Breast epithelium (tissue), 4 donors: ENCODE measurements around the gene FEV. TPM values are rescaled to one million over a fixed set of nuclear protein-coding genes. Genes with fewer than 3 reads are reported as not detected.

Source experiments
- DNase-seq, 2 donors: peaks; one replicate each; pipeline ENCODE4 v3.0.0-alpha.2; 2019; ENCODE audit warnings: low spot score in 2 of 2
- H3K27ac ChIP-seq, 2 donors: fragments of 200-600 bp; sonication (generic) in 1 of 2; one replicate each; pipeline ENCODE4 v1.5.1; 2016 to 2019; ENCODE audit warnings: mild to moderate bottlenecking in 1 of 2
- H3K27me3 ChIP-seq, 2 donors: fragments of 200-600 bp; sonication (generic) in 1 of 2; one replicate each; pipeline versions ENCODE4 v1.5.1 to v1.6.0; 2017 to 2019; ENCODE audit warnings: control low read depth in 1 of 2, mild to moderate bottlenecking in 1 of 2
- H3K36me3 ChIP-seq: fragments of 200-600 bp; one replicate; pipeline ENCODE4 v1.5.1; 2019
- H3K4me1 ChIP-seq, 2 donors: fragments of 200-600 bp; sonication (generic); one replicate each; pipeline ENCODE4 v1.5.1; 2016 to 2019; ENCODE audit warnings: control low read depth in 1 of 2
- H3K4me3 ChIP-seq, 3 donors: fragments of 200-600 bp; sonication (generic); 1 replicate in 2 of 3; 2 replicates in 1 of 3; pipeline ENCODE4 v1.5.1; 2016 to 2019; ENCODE audit warnings: mild to moderate bottlenecking in 3 of 3, moderate library complexity in 2 of 3
- H3K9me3 ChIP-seq, 2 donors: fragments of 200-600 bp; sonication (generic) in 1 of 2; one replicate each; pipeline ENCODE4 v1.5.1; 2016 to 2019; ENCODE audit warnings: control low read depth in 1 of 2
- POLR2A ChIP-seq: fragments of 450-650 bp; IDR thresholded peaks from one replicate; pipeline ENCODE4 v1.6.1; 2016; ENCODE audit warnings: antibody characterized with exemption, mild to moderate bottlenecking, moderate library complexity
- POLR2AphosphoS5 ChIP-seq, 3 donors: sonication (generic); formaldehyde crosslinking; IDR thresholded peaks; one replicate each; pipeline ENCODE4 v1.6.1; 2017; ENCODE audit warnings: antibody characterized with exemption in 3 of 3
- intact Hi-C: fragments of 100-400 bp; cut with DNase I; formaldehyde crosslinking; loops from one replicate; pipeline ENCODE4 v1.15.1; 2023; ENCODE audit warnings: low total_unique reads
- total RNA-seq, 3 donors: library from RNA; depleted of rRNA; stranded (reverse); fragments of >200 nt; gene quantifications; one replicate each; pipeline ENCODE4 v1.1.0, GENCODE V29; 2016
- TF ChIP-seq, protein P1 (sequence below), 3 donors: fragments of 450-650 bp; IDR thresholded peaks; one replicate each; pipeline ENCODE4 v1.5.1; 2016 to 2017; ENCODE audit warnings: antibody characterized with exemption in 3 of 3, mild to moderate bottlenecking in 3 of 3, moderate library complexity in 3 of 3

Gene FEV
- total RNA-seq, 3 donors from 2014 or later = not detected

- no peak for DNase-seq
- H3K27ac ChIP-seq = no peak overlapping the region
- H3K27me3 ChIP-seq = peaks cover 0 to 30% of the 10 kb centered on the region in 2 donors
- intact Hi-C loops = loop anchor here (10.0 kb wide), 1 partner anchor 116 kb away; no protein-coding TSS in a partner anchor
- no peaks in the 10 kb centered on the region for H3K4me1 ChIP-seq
- H3K9me3 ChIP-seq = no peaks in the 10 kb centered on the region
- no peak overlapping the region for H3K4me3 ChIP-seq
- TF ChIP-seq POLR2AphosphoS5 (IDR thresholded peaks at IDR 0.05) (no peak), POLR2A (no peak)
- TF ChIP-seq, protein P1, sequence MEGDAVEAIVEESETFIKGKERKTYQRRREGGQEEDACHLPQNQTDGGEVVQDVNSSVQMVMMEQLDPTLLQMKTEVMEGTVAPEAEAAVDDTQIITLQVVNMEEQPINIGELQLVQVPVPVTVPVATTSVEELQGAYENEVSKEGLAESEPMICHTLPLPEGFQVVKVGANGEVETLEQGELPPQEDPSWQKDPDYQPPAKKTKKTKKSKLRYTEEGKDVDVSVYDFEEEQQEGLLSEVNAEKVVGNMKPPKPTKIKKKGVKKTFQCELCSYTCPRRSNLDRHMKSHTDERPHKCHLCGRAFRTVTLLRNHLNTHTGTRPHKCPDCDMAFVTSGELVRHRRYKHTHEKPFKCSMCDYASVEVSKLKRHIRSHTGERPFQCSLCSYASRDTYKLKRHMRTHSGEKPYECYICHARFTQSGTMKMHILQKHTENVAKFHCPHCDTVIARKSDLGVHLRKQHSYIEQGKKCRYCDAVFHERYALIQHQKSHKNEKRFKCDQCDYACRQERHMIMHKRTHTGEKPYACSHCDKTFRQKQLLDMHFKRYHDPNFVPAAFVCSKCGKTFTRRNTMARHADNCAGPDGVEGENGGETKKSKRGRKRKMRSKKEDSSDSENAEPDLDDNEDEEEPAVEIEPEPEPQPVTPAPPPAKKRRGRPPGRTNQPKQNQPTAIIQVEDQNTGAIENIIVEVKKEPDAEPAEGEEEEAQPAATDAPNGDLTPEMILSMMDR (IDR thresholded peaks at IDR 0.05) = no peak
- H3K36me3 ChIP-seq = no peaks in the 10 kb centered on the region
Observed at GRCh38 chr2:219028996-219029828, 44.2 kb upstream of the FEV start.

DNA sequence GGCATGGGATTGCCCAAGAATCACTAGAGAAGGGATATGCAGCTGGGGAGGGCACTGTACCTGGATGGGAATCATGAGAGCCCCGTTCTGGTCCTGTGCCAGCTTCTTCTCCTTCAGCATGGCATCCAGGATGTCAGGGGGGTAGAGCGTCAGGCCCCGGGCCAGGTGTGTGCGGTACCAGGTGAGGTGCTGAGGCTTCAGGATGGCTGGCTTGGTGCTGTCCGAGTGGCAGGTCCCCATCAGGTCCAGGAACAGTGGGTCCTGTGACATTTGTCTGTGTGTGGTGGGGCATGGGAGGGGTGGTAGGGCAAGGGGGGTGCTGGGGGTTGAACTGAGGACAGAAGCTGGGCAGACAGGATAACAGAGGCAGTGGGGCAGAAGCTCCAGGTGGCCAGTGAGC, 43.2 kb upstream of the FEV start:
- Histone ChIP-seq H3K27ac (no peak overlapping the region), H3K27me3 (peaks cover 0 to 30% of the 10 kb centered on the region in 2 donors)
- intact Hi-C loops = loop anchor here (10.0 kb wide), 1 partner anchor 117 kb away; no protein-coding TSS in a partner anchor

DNA sequence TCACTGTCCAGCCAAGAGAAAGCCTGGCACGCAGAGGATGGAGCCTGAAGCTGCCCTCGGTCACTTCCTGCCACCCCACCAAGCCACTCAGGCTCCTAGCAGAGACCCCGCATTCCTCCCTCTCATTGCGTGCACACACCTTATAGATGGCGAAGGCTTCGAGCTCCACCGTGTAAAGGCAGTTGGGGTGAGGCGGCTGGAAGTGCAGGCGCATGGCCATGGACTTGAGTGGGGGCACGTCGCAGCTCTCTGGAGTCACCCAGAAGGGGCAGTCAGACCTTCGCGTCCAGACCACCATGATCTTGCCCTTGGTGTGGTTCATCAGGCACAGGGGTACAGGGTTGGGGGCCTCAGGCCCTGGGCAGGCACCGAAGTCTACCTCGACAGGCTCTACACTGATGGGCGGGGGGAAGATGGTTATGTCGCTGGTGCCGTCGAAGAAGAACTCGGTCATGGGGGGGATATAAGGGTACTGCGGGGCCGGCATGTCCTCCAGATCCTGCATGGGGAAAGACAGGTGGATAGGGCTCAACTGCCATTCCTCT, 42.6 kb upstream of the FEV start:
- intact Hi-C loops = loop anchor here (10.0 kb wide), 1 partner anchor 117 kb away; no protein-coding TSS in a partner anchor
- no peak for DNase-seq
- TF ChIP-seq, protein P1 (IDR thresholded peaks at IDR 0.05) = no peak
- TF ChIP-seq POLR2A (no peak), POLR2AphosphoS5 (IDR thresholded peaks at IDR 0.05) (no peak)

More for the DNA sequence above, 43.2 kb upstream of the FEV start:
- TF ChIP-seq POLR2AphosphoS5 (IDR thresholded peaks at IDR 0.05) = no peak
- no peak for TF ChIP-seq POLR2A
- TF ChIP-seq, protein P1 (IDR thresholded peaks at IDR 0.05) = no peak
- Histone ChIP-seq H3K36me3 (no peaks in the 10 kb centered on the region), H3K4me1 (no peaks in the 10 kb centered on the region), H3K9me3 (no peaks in the 10 kb centered on the region), H3K4me3 (no peak overlapping the region)
- no peak for DNase-seq

GRCh38 chr2:219026946-219027345, 42.0 kb upstream of the FEV start:
- intact Hi-C loops = loop anchor here (10.0 kb wide), 1 partner anchor 118 kb away; no protein-coding TSS in a partner anchor
- no peak for TF ChIP-seq POLR2A
- TF ChIP-seq POLR2AphosphoS5 (IDR thresholded peaks at IDR 0.05) = no peak
- TF ChIP-seq, protein P1 (IDR thresholded peaks at IDR 0.05) = no peak
- Histone ChIP-seq H3K27ac (no peak overlapping the region), H3K4me3 (no peak overlapping the region), H3K9me3 (no peaks in the 10 kb centered on the region), H3K27me3 (peaks cover 0 to 21% of the 10 kb centered on the region in 2 donors), H3K36me3 (no peaks in the 10 kb centered on the region), H3K4me1 (no peaks in the 10 kb centered on the region)
- no peak for DNase-seq

More for the DNA sequence above, 42.6 kb upstream of the FEV start:
- H3K4me1 ChIP-seq = no peaks in the 10 kb centered on the region
- no peak overlapping the region for H3K4me3 ChIP-seq
- no peak overlapping the region for H3K27ac ChIP-seq
- H3K27me3 ChIP-seq = peaks cover 0 to 27% of the 10 kb centered on the region in 2 donors
- H3K36me3 ChIP-seq = no peaks in the 10 kb centered on the region
- H3K9me3 ChIP-seq = no peaks in the 10 kb centered on the region
